Stimulated activated CD8-positive, alpha-beta memory T cell treated with anti-CD3 and anti-CD28 coated beads, Interleukin-4, amount 100 ng/mL, for 1 hour (primary cell): ENCODE data around the gene EIF4G1.
"Not testable (repeated sequence)": the region's sequence is repeated elsewhere in the genome, so short reads cannot be mapped to it uniquely, and the experiment has no call there.

Experiments
- DNase-seq, 2 donors: peaks; one replicate each; pipeline ENCODE4 v3.0.0-alpha.2; 2020; ENCODE audit warnings: low read depth in 2 of 2, low spot score in 1 of 2

EIF4G1 gene

GRCh38 chr3:184334470-184335158 is 20.2 kb downstream of the EIF4G1 start:
- no peak for DNase-seq

GRCh38 chr3:184335291-184335660 is 20.9 kb downstream of the EIF4G1 start:
- no peak for DNase-seq

GRCh38 chr3:184335661-184336546 is 21.5 kb downstream of the EIF4G1 start:
- DNase-seq: peak; percentile 78 to 84

- DNase-seq: no peak
Observed at GRCh38 chr3:184336547-184337398, 22.4 kb downstream of the EIF4G1 start.

- no peak for DNase-seq
Observed at GRCh38 chr3:184337399-184337714, 23.0 kb downstream of the EIF4G1 start, which contains the start of gene FAM131A. FAM131A (plus strand) TSS chr3:184337600; CDS start chr3:184337631, 31 bp downstream.

- DNase-seq: no peak
Observed at GRCh38 chr3:184337981-184338380, 23.6 kb downstream of the EIF4G1 start.

- no peak for DNase-seq
Observed at GRCh38 chr3:184338511-184338945, 24.1 kb downstream of the EIF4G1 start.

GRCh38 chr3:184339001-184339400 is 24.6 kb downstream of the EIF4G1 start:
- DNase-seq: no peak

GRCh38 chr3:184339451-184340135 is 25.2 kb downstream of the EIF4G1 start:
- DNase-seq: not testable (repeated sequence)

GRCh38 chr3:184341925-184342324 is 27.5 kb downstream of the EIF4G1 start:
- DNase-seq: no peak

- no peak for DNase-seq
Observed at GRCh38 chr3:184343200-184343876, 28.9 kb downstream of the EIF4G1 start.

- DNase-seq: no peak
Observed at GRCh38 chr3:184344579-184345316, 30.3 kb downstream of the EIF4G1 start.

- DNase-seq: no peak
Observed at GRCh38 chr3:184345317-184346144, 31.1 kb downstream of the EIF4G1 start.

- DNase-seq: no peak
Observed at GRCh38 chr3:184346480-184347190, 32.2 kb downstream of the EIF4G1 start.

- no peak for DNase-seq
Observed at GRCh38 chr3:184347321-184348056, 33.1 kb downstream of the EIF4G1 start.

- no peak for DNase-seq
Observed at GRCh38 chr3:184348057-184348382, 33.6 kb downstream of the EIF4G1 start.
